GM12878 (cell line): ENCODE measurements around the gene DUSP8. TPM values are rescaled to one million over a fixed set of nuclear protein-coding genes. Genes with fewer than 3 reads are reported as not detected.

Experiments
- ATAC-seq: fragments of 200-7000 bp; cut with Tn5 transposase; 3 replicates; pipeline ENCODE4 v1.9.1; 2020; ENCODE audit warnings: mild to moderate bottlenecking, moderate library complexity
- BruUV-seq: library from RNA; stranded (reverse); fragments of 400-500 nt; replicated peaks from 2 replicates; lab custom pipeline; 2021; lab: Mats Ljungman, UMichigan
- CTCF ChIA-PET: fragments of 300-600 bp; sonication (Branson Sonifier 250); formaldehyde crosslinking; extraction: SDS; loops from one replicate; lab custom pipeline; 2021; ENCODE audit warnings: inconsistent platforms; lab: Yijun Ruan, JAX
- POLR2A ChIA-PET: fragments of 350-600 bp; formaldehyde crosslinking; extraction: SDS; loops from one replicate; lab custom pipeline; 2021; ENCODE audit warnings: inconsistent platforms; lab: Charles Lee
- RAD21 ChIA-PET: fragments of 300-600 bp; sonication (Branson Sonifier 250); formaldehyde crosslinking; loops from one replicate; lab custom pipeline; 2023; ENCODE audit warnings: antibody characterized with exemption; ENCODE audit not compliant: unreplicated experiment; lab: Charles Lee
- SMC1A ChIA-PET: fragments of 300-600 bp; sonication (Branson Sonifier 250); formaldehyde crosslinking; loops from one replicate; lab custom pipeline; 2023; ENCODE audit not compliant: unreplicated experiment, uncharacterized antibody; lab: Charles Lee
- DNase-seq: peaks from one replicate; pipeline ENCODE4 v3.0.0-alpha.2; 2011; ENCODE audit warnings: low read depth, low spot score
- FAIRE-seq: peaks from 3 replicates; lab custom pipeline; 2011; peaks lifted over from hg19 to GRCh38; lab: Jason Lieb, UNC
- H2AFZ ChIP-seq: 2 replicates; pipeline ENCODE4 v1.6.0; 2011; ENCODE audit warnings: low read depth, low read length, control low read depth; ENCODE audit not compliant: control insufficient read depth
- H3K27ac ChIP-seq: 2 replicates; pipeline ENCODE4 v1.5.1; 2011; ENCODE audit warnings: control low read depth; ENCODE audit not compliant: control insufficient read depth, insufficient read depth
- H3K27me3 ChIP-seq, 2 experiments: replicated peaks in 1 of 2; 2 replicates each; pipeline versions ENCODE4 v1.6.0 to v1.6.1; 2011; ENCODE audit warnings: low read length in 1 of 2; ENCODE audit not compliant: control insufficient read depth in 2 of 2, insufficient read depth in 2 of 2
- H3K36me3 ChIP-seq, 2 experiments: 2 replicates each; pipeline ENCODE4 v1.5.1; 2011; ENCODE audit warnings: low read length in 1 of 2; ENCODE audit not compliant: control insufficient read depth in 2 of 2, insufficient read depth in 2 of 2
- H3K4me1 ChIP-seq: 2 replicates; pipeline ENCODE4 v1.6.1; 2011; ENCODE audit warnings: mild to moderate bottlenecking, low read length, moderate library complexity, mixed read lengths; ENCODE audit not compliant: control insufficient read depth, insufficient read depth
- H3K4me2 ChIP-seq: 2 replicates; pipeline ENCODE4 v1.6.0; 2011; ENCODE audit warnings: control low read depth; ENCODE audit not compliant: control insufficient read depth, insufficient read depth
- H3K4me3 ChIP-seq: fragments of 200-600 bp; sonication (generic); 2 replicates; pipeline ENCODE4 v1.5.1; 2016
- H3K79me2 ChIP-seq: 2 replicates; pipeline ENCODE4 v1.6.0; 2011; ENCODE audit warnings: low read length; ENCODE audit not compliant: control insufficient read depth, insufficient read depth
- H3K9ac ChIP-seq: 2 replicates; pipeline ENCODE4 v1.8.0; 2011; ENCODE audit warnings: low read length, control low read depth, mixed read lengths; ENCODE audit not compliant: control insufficient read depth, insufficient read depth
- H3K9me3 ChIP-seq: replicated peaks from 3 replicates; pipeline ENCODE4 v1.5.1; 2011; ENCODE audit warnings: mild to moderate bottlenecking, low read length; ENCODE audit not compliant: control insufficient read depth, insufficient read depth
- H4K20me1 ChIP-seq: 2 replicates; pipeline ENCODE4 v1.6.0; 2011; ENCODE audit not compliant: control insufficient read depth, insufficient read depth
- EGR1 ChIP-seq, 2 experiments: IDR thresholded peaks; 1 replicate in 1 of 2; 2 replicates in 1 of 2; pipeline ENCODE4 v1.6.1; 2011 to 2012; ENCODE audit warnings: low read depth in 2 of 2, low read length in 2 of 2, borderline replicate concordance in 1 of 2, mild to moderate bottlenecking in 1 of 2, moderate library complexity in 1 of 2
- GABPA ChIP-seq: IDR thresholded peaks from 2 replicates; pipeline ENCODE4 v1.6.1; 2014; ENCODE audit warnings: antibody characterized with exemption, low read depth, mild to moderate bottlenecking, inconsistent platforms
- GATAD2B ChIP-seq: fragments of 450-650 bp; conservative IDR thresholded peaks from 2 replicates; pipeline ENCODE4 v1.6.1; 2017; ENCODE audit warnings: low read depth, mild to moderate bottlenecking, moderate library complexity
- MAX ChIP-seq: IDR thresholded peaks from 2 replicates; pipeline ENCODE4 v1.6.1; 2012; ENCODE audit warnings: low read depth, low read length, improper control_type of control experiment
- NBN ChIP-seq: fragments of 450-650 bp; IDR thresholded peaks from 2 replicates; pipeline ENCODE4 v1.6.1; 2016
- SRF ChIP-seq, 2 experiments: IDR thresholded peaks; 2 replicates each; pipeline ENCODE4 v1.6.1; 2011; ENCODE audit warnings: low read depth in 2 of 2, low read length in 2 of 2, mild to moderate bottlenecking in 1 of 2, moderate library complexity in 1 of 2
- STAT1 ChIP-seq: fragments of 450-650 bp; conservative IDR thresholded peaks from 2 replicates; pipeline ENCODE4 v1.6.1; 2014; ENCODE audit warnings: antibody characterized with exemption, mild to moderate bottlenecking
- YBX1 ChIP-seq: fragments of 450-650 bp; IDR thresholded peaks from 2 replicates; pipeline ENCODE4 v1.6.1; 2016; ENCODE audit warnings: antibody characterized with exemption
- ZNF24 ChIP-seq: fragments of 450-650 bp; IDR thresholded peaks from 2 replicates; pipeline ENCODE4 v1.6.1; 2017; ENCODE audit warnings: antibody characterized with exemption, mild to moderate bottlenecking
- WGBS: methylation state at CpG from one replicate; pipeline ENCODE4 v1.1.6; 2016; ENCODE audit warnings: low lambda C conversion rate; ENCODE audit not compliant: insufficient replicate concordance, insufficient coverage; ENCODE audit errors: missing lambda C conversion rate; 5-methylcytosine and 5-hydroxymethylcytosine counted together
- in situ Hi-C: fragments of 300-500 bp; cut with MboI; formaldehyde crosslinking; loops from 9 replicates; pipeline ENCODE4 v1.14.3; 2018; ENCODE audit warnings: mixed read lengths
- intact Hi-C: fragments of 100-400 bp; cut with micrococcal nuclease; formaldehyde crosslinking; loops from one replicate; pipeline ENCODE4 v1.14.2; 2022; ENCODE audit not compliant: unreplicated experiment
- polyA plus RNA-seq, 11 experiments: library from polyadenylated mRNA; depleted of rRNA in 4 of 11; unstranded in 6 of 11; stranded (reverse) in 5 of 11; fragments of >200 nt; fragmentation: Nextera tagmentation in 4 of 11; fragmentation: Illumina TruSeq in 1 of 11; extraction: Ambion mirVana in 4 of 11; extraction: Trizol in 1 of 11; gene quantifications; 1 replicate in 1 of 11; 2 replicates in 10 of 11; pipeline versions ENCODE4 v1.2.1 to v1.2.3, GENCODE V29; 2011 to 2016; ENCODE audit warnings: inconsistent platforms in 2 of 11, missing spikeins in 2 of 11, low read depth in 1 of 11
- total RNA-seq, 4 experiments: library from RNA; depleted of rRNA in 3 of 4; stranded (reverse); fragments of >200 nt in 3 of 4; fragmentation: Illumina TruSeq in 1 of 4; extraction: Trizol in 1 of 4; gene quantifications; 2 replicates each; pipeline versions ENCODE4 v1.2.1 to v1.2.3, GENCODE V29; 2013 to 2021

The DUSP8 gene
- total and polyA plus RNA-seq, 10 of the 15 experiments (the other 5 are each of a cell fraction or from before 2014, with no cell fraction given) = 0.04 to 1.7 (median 0.26) TPM; not detected in 6

- H3K4me1 ChIP-seq = no peaks in the 10 kb centered on the region
- BruUV-seq = no TSS peak
- POLR2A ChIA-PET = no interaction called here
- intact Hi-C loops = no loop called here
- CTCF ChIA-PET = no interaction called here
- RAD21 ChIA-PET = no interaction called here
- H3K4me2 ChIP-seq = no peak overlapping the region
- ATAC-seq (no peak), DNase-seq (no peak), FAIRE-seq (no peak)
- 90% methylated on average over 17 of the region's 17 CpGs for WGBS
- no peaks in the 10 kb centered on the region for H3K27me3 ChIP-seq
- H3K4me3 ChIP-seq = no peak overlapping the region
- in situ Hi-C loops = no loop called here
- no peak for TF ChIP-seq SRF (IDR thresholded peaks at IDR 0.05; ENCODE audit: low read depth in 2 of 2, low read length in 2 of 2)
- H2AFZ ChIP-seq = no peak overlapping the region
- H4K20me1 ChIP-seq = peaks cover 7% of the 10 kb centered on the region; the same call in 1 of the 2 replicates
- no peak overlapping the region for H3K9ac ChIP-seq
- H3K9me3 ChIP-seq = no peaks in the 10 kb centered on the region
- SMC1A ChIA-PET = no interaction called here
- no peaks in the 10 kb centered on the region; the same call in 1 of the 2 replicates for H3K79me2 ChIP-seq
- no peak overlapping the region for H3K27ac ChIP-seq
- peaks cover 0 to 1% of the 10 kb centered on the region in 2 experiments; a peak in 2 of 4 replicates for H3K36me3 ChIP-seq
Observed at GRCh38 chr11:1529286-1529685, 42.8 kb downstream of the DUSP8 start.

GRCh38 chr11:1528710-1529109 is 43.4 kb downstream of the DUSP8 start:
- no TSS peak for BruUV-seq
- RAD21 ChIA-PET = no interaction called here
- Histone ChIP-seq H2AFZ (no peak overlapping the region), H3K9me3 (no peaks in the 10 kb centered on the region), H3K4me1 (no peaks in the 10 kb centered on the region), H3K27me3 (no peaks in the 10 kb centered on the region), H4K20me1 (peaks cover 7% of the 10 kb centered on the region; the same call in 1 of the 2 replicates), H3K9ac (no peak overlapping the region)
- intact Hi-C loops (no loop called here), in situ Hi-C loops (no loop called here)
- ATAC-seq (no peak), DNase-seq (no peak), FAIRE-seq (no peak)
- CTCF ChIA-PET = no interaction called here
- SMC1A ChIA-PET = no interaction called here
- no peak for TF ChIP-seq NBN
- no peak for TF ChIP-seq GATAD2B
- no peak for TF ChIP-seq YBX1
- no peak for TF ChIP-seq GABPA
- TF ChIP-seq MAX = no peak
- no peak for TF ChIP-seq SRF (IDR thresholded peaks at IDR 0.05; ENCODE audit: low read depth in 2 of 2, low read length in 2 of 2)
- TF ChIP-seq ZNF24 = no peak
- no peak for TF ChIP-seq EGR1 (IDR thresholded peaks at IDR 0.05; ENCODE audit: borderline replicate concordance in 1 of 2, low read depth in 2 of 2, low read length in 2 of 2)
- no peak for TF ChIP-seq STAT1
- TF ChIP-seq, all 136 proteins: peak for 0
- POLR2A ChIA-PET = no interaction called here
- no peaks in the 10 kb centered on the region; the same call in 1 of the 2 replicates for H3K79me2 ChIP-seq
- 90% methylated on average over 10 of the region's 10 CpGs for WGBS
- H3K4me3 ChIP-seq = no peak overlapping the region
- H3K4me2 ChIP-seq = no peak overlapping the region
- no peak overlapping the region for H3K27ac ChIP-seq
- peaks cover 0 to 1% of the 10 kb centered on the region in 2 experiments; a peak in 2 of 4 replicates for H3K36me3 ChIP-seq
